ENCODE data around the gene CRTAC1. TPM values are rescaled to one million over a fixed set of nuclear protein-coding genes. Genes with fewer than 3 reads are reported as not detected.

The CRTAC1 gene
- polyA plus RNA-seq, 3 donors = not detected

DNA sequence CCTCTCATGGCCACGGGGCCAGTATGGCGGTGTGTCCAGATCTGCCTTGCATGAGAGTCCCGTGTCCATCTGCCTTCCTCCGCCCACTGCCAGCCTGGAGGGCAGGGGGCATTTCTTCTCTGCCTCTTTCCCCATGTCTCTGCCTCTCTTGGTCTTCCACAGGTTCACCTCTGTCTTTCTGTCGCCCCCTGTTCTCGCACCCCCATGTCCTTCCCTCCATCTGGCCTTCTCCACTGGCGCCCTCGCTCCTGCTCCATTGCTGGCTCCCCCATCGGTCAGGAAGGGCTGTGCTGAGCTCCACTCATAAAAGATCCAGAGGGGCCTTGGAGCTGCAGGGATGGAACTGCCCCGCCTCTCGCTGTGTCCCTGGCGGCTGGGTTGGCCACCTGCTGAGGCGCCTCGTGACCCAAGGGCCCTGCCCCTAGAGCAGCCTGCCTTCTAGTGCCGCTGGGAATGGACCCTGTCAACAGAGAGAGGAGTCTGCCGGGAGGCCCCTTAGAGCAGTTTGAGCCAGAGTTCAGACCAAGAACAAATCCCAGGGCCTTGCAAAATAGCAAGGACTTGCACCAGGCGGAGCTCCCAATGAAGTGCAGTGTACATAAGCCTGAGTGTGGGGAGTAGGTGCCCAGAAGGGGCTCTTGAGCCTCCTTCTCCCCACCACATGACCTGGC, 138.8 kb downstream of the CRTAC1 start:
- Mint-ChIP-seq H3K27ac (no peak overlapping the region), H3K27me3 (ENCODE audit: low read depth in 3 of 3) (peaks cover 3 to 12% (median 7%) of the 10 kb centered on the region in 3 donors), H3K9me3 (no peaks in the 10 kb centered on the region), H3K4me3 (no peak overlapping the region), H3K4me1 (no peaks in the 10 kb centered on the region), H3K36me3 (no peaks in the 10 kb centered on the region)
- Histone ChIP-seq H3K4me2 (replicated peaks; ENCODE audit: extremely low read depth, low read length, poor library complexity, severe bottlenecking) (no peak overlapping the region), H3K27ac (ENCODE audit: low read depth in 1 of 2, low read length in 2 of 2) (no peak overlapping the region), H3K4me1 (ENCODE audit: control insufficient read depth in 1 of 2, insufficient read depth in 2 of 2, low read length in 2 of 2) (no peaks in the 10 kb centered on the region), H4K20me1 (ENCODE audit: insufficient read depth, low read length) (no peaks in the 10 kb centered on the region), H3K36me3 (replicated peaks in 1 of 2; ENCODE audit: control insufficient read depth in 1 of 2, insufficient read depth in 2 of 2, low read length in 2 of 2) (no peaks in the 10 kb centered on the region), H3K9ac (ENCODE audit: insufficient read depth, low read length, poor library complexity, severe bottlenecking) (no peak overlapping the region), H3K27me3 (ENCODE audit: control insufficient read depth in 2 of 2, insufficient read depth in 2 of 2, low read length in 2 of 2) (peaks cover 0 to 2% of the 10 kb centered on the region in 2 donors), H3K4me3 (replicated peaks in 1 of 3; ENCODE audit: low read depth in 2 of 3, low read length in 3 of 3) (no peak overlapping the region), H3K9me3 (replicated peaks in 1 of 2; ENCODE audit: control insufficient read depth in 1 of 2, insufficient read depth in 1 of 2, low read length in 2 of 2) (no peaks in the 10 kb centered on the region), H2AFZ (ENCODE audit: insufficient read depth, low read depth, low read length, poor library complexity, severe bottlenecking) (no peak overlapping the region), H3K79me2 (ENCODE audit: insufficient read depth, low read length) (no peaks in the 10 kb centered on the region)
- intact Hi-C loops (cut with micrococcal nuclease) = no loop called here
- TF ChIP-seq, protein P1, sequence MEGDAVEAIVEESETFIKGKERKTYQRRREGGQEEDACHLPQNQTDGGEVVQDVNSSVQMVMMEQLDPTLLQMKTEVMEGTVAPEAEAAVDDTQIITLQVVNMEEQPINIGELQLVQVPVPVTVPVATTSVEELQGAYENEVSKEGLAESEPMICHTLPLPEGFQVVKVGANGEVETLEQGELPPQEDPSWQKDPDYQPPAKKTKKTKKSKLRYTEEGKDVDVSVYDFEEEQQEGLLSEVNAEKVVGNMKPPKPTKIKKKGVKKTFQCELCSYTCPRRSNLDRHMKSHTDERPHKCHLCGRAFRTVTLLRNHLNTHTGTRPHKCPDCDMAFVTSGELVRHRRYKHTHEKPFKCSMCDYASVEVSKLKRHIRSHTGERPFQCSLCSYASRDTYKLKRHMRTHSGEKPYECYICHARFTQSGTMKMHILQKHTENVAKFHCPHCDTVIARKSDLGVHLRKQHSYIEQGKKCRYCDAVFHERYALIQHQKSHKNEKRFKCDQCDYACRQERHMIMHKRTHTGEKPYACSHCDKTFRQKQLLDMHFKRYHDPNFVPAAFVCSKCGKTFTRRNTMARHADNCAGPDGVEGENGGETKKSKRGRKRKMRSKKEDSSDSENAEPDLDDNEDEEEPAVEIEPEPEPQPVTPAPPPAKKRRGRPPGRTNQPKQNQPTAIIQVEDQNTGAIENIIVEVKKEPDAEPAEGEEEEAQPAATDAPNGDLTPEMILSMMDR (IDR thresholded peaks at IDR 0.05) = no peak
- WGBS (ENCODE audit: insufficient coverage) = 94% methylated on average over 16 of the region's 17 CpGs
- DNase-seq = no peak

DNA sequence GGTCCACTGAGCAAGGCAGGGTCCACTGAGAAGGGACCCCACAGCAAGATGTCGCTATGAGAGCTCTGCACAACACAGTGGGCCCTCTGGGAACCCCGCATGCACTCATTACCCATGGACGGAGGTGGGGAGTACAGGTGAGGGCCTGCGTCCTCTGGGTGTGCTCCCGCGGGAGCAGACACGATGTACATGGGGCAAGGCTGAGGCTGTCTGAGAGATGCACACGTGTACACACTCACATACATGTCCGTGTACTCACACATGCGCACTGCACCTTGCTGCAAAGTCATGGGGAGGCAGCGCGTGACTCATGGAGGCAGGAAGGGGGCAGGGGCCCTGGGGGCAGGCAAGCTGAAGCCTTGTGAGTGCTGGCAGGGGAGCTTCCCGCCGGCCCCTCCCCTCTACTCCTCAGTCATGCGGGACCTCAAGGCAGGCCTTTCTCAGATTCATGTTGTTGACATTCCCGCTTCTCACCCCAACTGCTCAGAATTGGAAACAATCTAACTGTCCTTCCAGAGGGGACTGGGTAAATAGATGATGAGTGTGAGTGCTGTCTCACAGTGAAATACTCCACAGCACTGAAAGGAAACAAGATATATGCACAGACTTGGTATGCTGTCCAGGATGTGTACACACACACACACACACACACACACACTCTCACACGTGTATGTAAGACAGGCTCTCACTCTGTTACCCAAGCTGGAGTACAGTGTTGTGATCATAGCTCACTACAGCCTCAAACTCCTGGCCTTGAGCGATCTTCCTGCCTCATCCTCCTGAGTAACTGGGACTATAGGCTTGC, 140.8 kb downstream of the CRTAC1 start:
- Mint-ChIP-seq H3K27ac (no peak overlapping the region), H3K4me3 (no peak overlapping the region), H3K4me1 (no peaks in the 10 kb centered on the region), H3K27me3 (ENCODE audit: low read depth in 3 of 3) (peaks cover 7 to 10% (median 9%) of the 10 kb centered on the region in 3 donors), H3K9me3 (peaks cover 0 to 2% (median 0%) of the 10 kb centered on the region in 7 donors), H3K36me3 (no peaks in the 10 kb centered on the region)
- no peaks in the 10 kb centered on the region for H3K79me2 ChIP-seq (ENCODE audit: insufficient read depth, low read length)
- H3K36me3 ChIP-seq (replicated peaks in 1 of 2; ENCODE audit: control insufficient read depth in 1 of 2, insufficient read depth in 2 of 2, low read length in 2 of 2) = no peaks in the 10 kb centered on the region
- peaks cover 0 to 2% of the 10 kb centered on the region in 2 donors for H3K27me3 ChIP-seq (ENCODE audit: control insufficient read depth in 2 of 2, insufficient read depth in 2 of 2, low read length in 2 of 2)
- H3K4me1 ChIP-seq (ENCODE audit: control insufficient read depth in 1 of 2, insufficient read depth in 2 of 2, low read length in 2 of 2) = no peaks in the 10 kb centered on the region
- TF ChIP-seq, protein P1 (IDR thresholded peaks at IDR 0.05) = no peak
- H2AFZ ChIP-seq (ENCODE audit: insufficient read depth, low read depth, low read length, poor library complexity, severe bottlenecking) = no peak overlapping the region
- no peak overlapping the region for H3K9ac ChIP-seq (ENCODE audit: insufficient read depth, low read length, poor library complexity, severe bottlenecking)
- no peak overlapping the region for H3K4me2 ChIP-seq (replicated peaks; ENCODE audit: extremely low read depth, low read length, poor library complexity, severe bottlenecking)
- 80% methylated on average over 11 of the region's 18 CpGs for whole genome bisulfite sequencing (ENCODE audit: insufficient coverage)
- intact Hi-C loops (cut with micrococcal nuclease) = no loop called here
- H3K4me3 ChIP-seq (replicated peaks in 1 of 3; ENCODE audit: low read depth in 2 of 3, low read length in 3 of 3) = no peak overlapping the region
- no peaks in the 10 kb centered on the region for H4K20me1 ChIP-seq (ENCODE audit: insufficient read depth, low read length)
- DNase-seq = no peak
- no peak overlapping the region for H3K27ac ChIP-seq (ENCODE audit: low read depth in 1 of 2, low read length in 2 of 2)
- no peaks in the 10 kb centered on the region for H3K9me3 ChIP-seq (replicated peaks in 1 of 2; ENCODE audit: control insufficient read depth in 1 of 2, insufficient read depth in 1 of 2, low read length in 2 of 2)
